HG03095 (cell line): Measurements from ENCODE around the gene CNPY4.
"Not testable (repeated sequence)": the region's sequence is repeated elsewhere in the genome, so short reads cannot be mapped to it uniquely, and the experiment has no call there.

ENCODE experiments used
- ATAC-seq: cut with Tn5 transposase; IDR thresholded peaks from one replicate; pipeline ENCODE4 v1.9.1; 2021; ENCODE audit warnings: moderate library complexity; ENCODE audit not compliant: unreplicated experiment

The CNPY4 gene

GRCh38 chr7:100146350-100146749, 26.9 kb downstream of the CNPY4 start:
- ATAC-seq = not testable (repeated sequence)

GRCh38 chr7:100147278-100147677, 27.8 kb downstream of the CNPY4 start:
- no peak for ATAC-seq

- no peak for ATAC-seq
Measured at GRCh38 chr7:100148225-100148558, 28.8 kb downstream of the CNPY4 start.

- ATAC-seq = peak; percentile 96
Measured at GRCh38 chr7:100148559-100149328, 29.3 kb downstream of the CNPY4 start, which contains the start of gene LAMTOR4. Gene LAMTOR4, plus strand, starts transcription at chr7:100148918. Its CDS starts 55 bp downstream, at chr7:100148973.

- ATAC-seq = no peak
Measured at GRCh38 chr7:100152404-100152803, 33.0 kb downstream of the CNPY4 start.

GRCh38 chr7:100152937-100153666, 33.7 kb downstream of the CNPY4 start:
- no peak for ATAC-seq

GRCh38 chr7:100153708-100154535, 34.5 kb downstream of the CNPY4 start:
- no peak for ATAC-seq

GRCh38 chr7:100154651-100155491, 35.4 kb downstream of the CNPY4 start:
- ATAC-seq = no peak

GRCh38 chr7:100155553-100156317, 36.3 kb downstream of the CNPY4 start:
- no peak for ATAC-seq

- no peak for ATAC-seq
Measured at GRCh38 chr7:100156331-100157068, 37.1 kb downstream of the CNPY4 start.

GRCh38 chr7:100157069-100157333, 37.6 kb downstream of the CNPY4 start:
- ATAC-seq = no peak

GRCh38 chr7:100157334-100158228, 38.1 kb downstream of the CNPY4 start:
- no peak for ATAC-seq

- ATAC-seq = peak; percentile 73
Measured at GRCh38 chr7:100158229-100159098, 39.0 kb downstream of the CNPY4 start, which contains the start of gene TRAPPC14. Gene TRAPPC14, minus strand, starts transcription at chr7:100158723. Its CDS starts 224 bp downstream, at chr7:100158499.

GRCh38 chr7:100159099-100159623, 39.7 kb downstream of the CNPY4 start:
- ATAC-seq = no peak

- ATAC-seq = no peak
Measured at GRCh38 chr7:100160067-100160466, 40.6 kb downstream of the CNPY4 start.

GRCh38 chr7:100163006-100163531, 43.6 kb downstream of the CNPY4 start:
- no peak for ATAC-seq

GRCh38 chr7:100163871-100164270, 44.4 kb downstream of the CNPY4 start:
- no peak for ATAC-seq
